Right renal pelvis (tissue), 4 donors: ENCODE results near the gene C1QL1. TPM values are rescaled to one million over a fixed set of nuclear protein-coding genes. Genes with fewer than 3 reads are reported as not detected.

Experiments
- DNase-seq, 4 donors: peaks; one replicate each; pipeline ENCODE4 v3.0.0-alpha.2; 2013; ENCODE audit warnings: low read depth in 4 of 4, low spot score in 3 of 4, missing footprints in 1 of 4
- polyA plus RNA-seq, 4 donors: library from polyadenylated mRNA; unstranded; fragments of 120-200 nt; gene quantifications; one replicate each; pipeline ENCODE4 v1.2.1, GENCODE V29; 2013; ENCODE audit not compliant: insufficient read length in 4 of 4

C1QL1 gene
- polyA plus RNA-seq, 4 donors, result 1.7 to 4.0 (median 2.1) TPM

- no peak for DNase-seq
Measured at GRCh38 chr17:44933824-44934744, 34.0 kb downstream of the C1QL1 start.

DNA sequence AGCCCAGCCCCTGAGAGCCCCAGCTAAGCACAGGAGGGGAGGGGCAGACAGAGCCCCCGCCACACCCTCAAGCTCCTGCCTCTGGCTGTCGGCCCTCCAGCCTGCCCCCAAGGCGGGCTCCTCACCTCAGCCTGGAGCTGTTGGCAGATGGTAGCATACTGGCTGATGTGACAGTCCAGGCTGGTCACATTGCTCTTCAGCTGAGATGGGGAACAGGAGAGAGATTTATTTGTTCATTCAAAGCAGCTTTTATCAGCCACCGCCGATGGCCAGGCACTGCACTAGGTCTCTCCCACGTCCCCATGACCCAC, 35.4 kb downstream of the C1QL1 start:
- no peak for DNase-seq

- DNase-seq, result no peak
Measured at GRCh38 chr17:44932096-44932786, 35.9 kb downstream of the C1QL1 start.

DNA sequence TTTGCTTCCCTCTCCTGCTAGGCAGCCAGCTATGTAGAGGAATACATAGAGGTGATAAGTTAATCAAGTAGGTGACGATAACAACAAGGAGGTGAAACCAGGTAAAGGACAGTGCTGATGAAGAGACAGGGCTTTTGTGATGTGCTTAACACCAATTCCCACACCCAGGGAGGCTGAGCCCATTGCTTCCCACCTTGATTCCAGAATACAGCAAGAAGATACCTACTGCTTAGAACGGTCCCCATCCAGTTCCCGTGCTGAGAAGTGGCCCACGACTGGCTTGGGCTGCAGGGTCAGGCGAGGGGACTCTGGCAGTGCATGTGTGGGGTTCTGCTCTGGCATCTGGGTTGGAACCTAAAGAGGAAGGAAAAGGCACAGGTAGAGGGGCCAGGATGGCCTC, 36.7 kb downstream of the C1QL1 start:
- no peak for DNase-seq

DNA sequence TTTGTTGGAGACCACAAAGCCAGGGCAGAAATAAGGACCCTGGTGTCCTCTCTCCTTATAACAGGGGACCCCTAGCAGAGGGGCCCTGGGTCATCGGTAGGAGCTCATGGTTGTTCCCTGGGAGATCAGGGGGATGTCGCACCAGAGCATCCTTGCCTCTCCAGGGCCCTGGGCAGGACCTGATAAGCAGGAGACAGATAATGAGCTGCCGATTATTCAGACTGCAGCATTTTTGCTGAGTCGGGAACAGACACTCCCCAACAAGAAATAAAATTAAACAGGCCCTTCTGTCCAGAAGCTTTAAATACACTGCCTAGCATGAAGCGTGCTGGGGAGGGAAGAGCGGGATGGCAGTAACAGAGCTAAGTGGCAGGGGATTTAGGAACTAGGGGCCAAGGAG, 37.4 kb downstream of the C1QL1 start:
- DNase-seq, result no peak

- no peak for DNase-seq
Measured at GRCh38 chr17:44928950-44929720, 39.0 kb downstream of the C1QL1 start.

DNA sequence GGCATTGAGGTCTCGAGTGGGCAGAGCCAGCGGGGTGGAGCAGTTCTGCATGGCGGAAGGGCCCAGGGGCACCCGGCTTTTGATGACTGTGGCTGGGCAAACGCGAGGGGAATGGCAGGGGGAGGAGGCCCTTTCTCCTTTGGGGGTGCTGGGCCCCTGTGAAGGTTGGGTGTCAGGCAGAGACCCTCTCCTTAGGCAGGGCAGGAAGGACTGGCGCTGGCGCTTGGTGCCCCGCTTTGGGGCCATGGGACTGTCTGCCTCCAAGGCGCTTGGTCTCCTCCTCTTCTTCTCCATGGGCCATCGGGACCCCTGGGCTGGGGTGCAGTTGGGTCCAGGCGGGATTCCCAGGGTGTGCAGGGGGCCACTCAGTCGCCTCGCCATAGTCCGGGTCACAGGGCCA, 40.0 kb downstream of the C1QL1 start:
- no peak for DNase-seq

- DNase-seq, result no peak
Measured at GRCh38 chr17:44927696-44928095, 40.4 kb downstream of the C1QL1 start.

- no peak for DNase-seq
Measured at GRCh38 chr17:44926821-44927525, 41.1 kb downstream of the C1QL1 start.

DNA sequence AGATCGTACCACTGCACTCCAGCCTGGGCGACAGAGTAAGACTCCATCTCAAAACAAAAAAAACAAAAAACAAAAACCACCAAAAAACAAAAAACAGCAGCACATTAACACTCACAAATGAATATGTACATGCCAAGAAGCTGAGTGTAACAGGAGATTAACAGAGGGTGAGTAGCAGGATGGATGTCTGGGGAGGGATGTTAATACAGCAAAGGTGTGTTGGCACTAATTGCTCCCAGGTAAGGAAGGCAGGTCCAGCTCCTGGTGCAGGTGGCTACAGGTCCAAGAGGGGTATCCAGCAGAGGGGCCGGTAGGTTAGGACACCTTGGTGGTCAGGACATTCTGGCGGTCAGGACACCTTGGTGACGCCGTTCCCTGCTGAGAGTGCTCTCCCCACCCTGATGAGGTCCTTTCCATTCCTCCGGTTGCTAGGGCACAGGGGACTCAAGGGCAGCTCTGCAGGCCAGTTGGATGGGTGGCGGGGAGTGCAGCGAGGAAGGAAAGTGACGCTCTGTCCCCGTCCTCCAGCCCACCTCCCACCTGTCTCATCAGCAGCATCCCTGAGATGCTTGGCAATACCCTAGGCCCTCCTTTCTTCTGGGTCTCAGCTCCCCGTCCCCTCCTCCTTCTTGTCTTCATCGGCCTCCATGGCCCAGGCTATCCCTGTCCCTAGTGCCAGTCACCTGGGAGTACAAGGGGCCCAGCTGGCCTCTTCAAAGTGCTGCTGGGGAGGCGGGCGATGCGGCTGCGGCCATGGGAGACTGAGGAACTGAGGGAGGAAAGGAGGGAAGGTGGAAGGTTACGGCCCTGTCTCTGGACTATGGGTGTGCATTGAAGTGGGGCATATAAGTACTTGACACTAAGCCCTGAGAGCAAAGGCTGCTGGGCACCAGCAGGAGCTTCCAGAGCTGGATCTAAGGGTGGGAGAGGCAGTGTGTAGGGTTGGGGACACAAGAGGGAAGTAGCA, 42.1 kb downstream of the C1QL1 start:
- no peak for DNase-seq

GRCh38 chr17:44924107-44924544, 44.0 kb downstream of the C1QL1 start:
- no peak for DNase-seq

DNA sequence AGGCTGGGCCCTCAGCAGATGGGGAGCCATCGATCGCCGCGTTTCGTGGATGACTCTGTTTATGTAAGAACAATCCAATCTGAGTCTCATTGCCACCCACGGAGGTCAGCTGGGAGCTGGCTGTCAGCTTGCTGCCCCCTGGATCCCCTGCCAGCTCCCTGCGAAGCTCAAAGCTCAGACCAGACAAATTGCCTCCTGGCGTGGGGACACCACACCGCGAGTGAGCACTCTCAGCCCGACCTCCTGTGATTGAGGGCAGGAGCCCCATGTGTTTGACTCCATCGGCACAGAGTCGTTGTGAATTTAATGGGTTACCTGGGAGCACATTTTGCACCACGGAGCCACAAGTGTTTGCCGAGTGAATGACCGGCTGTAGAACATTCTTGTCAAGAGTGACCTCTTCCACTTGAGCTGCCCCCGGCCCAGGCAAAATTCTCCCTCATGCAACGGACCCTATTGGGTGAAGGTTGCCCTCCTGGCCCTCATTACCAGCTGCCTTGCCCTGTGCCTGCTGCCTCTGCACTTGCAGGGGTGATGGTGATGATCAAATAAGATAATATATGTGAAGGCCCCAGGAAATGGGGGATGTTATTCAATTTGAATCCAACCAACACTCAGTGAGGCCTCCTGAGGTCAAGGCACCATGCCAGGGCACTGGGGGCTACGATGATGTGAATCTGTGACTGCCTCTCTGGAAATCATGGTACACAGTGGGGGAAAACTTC, 45.2 kb downstream of the C1QL1 start:
- no peak for DNase-seq

- DNase-seq, result no peak
Measured at GRCh38 chr17:44922136-44922535, 46.0 kb downstream of the C1QL1 start.

- DNase-seq, result no peak
Measured at GRCh38 chr17:44921122-44921882, 46.8 kb downstream of the C1QL1 start.

DNA sequence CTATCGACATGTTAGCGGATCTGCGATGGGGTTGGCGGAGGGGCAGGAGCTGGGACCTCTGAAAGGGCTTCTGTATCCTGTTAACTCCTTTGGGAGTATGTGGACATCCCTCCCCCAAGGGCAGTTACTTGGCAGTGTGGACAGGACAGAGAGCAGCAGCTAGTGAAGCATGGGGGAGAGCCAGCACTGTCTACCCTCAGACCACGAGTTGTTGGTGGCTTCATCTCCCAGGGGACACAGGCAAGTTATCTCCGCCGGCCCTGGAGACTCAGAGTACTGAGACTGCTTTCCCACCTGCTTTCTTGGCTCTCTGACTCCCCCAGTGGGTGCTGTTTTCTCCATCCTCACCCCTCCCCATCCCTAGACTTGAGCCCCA, 47.5 kb downstream of the C1QL1 start:
- DNase-seq, result no peak

DNA sequence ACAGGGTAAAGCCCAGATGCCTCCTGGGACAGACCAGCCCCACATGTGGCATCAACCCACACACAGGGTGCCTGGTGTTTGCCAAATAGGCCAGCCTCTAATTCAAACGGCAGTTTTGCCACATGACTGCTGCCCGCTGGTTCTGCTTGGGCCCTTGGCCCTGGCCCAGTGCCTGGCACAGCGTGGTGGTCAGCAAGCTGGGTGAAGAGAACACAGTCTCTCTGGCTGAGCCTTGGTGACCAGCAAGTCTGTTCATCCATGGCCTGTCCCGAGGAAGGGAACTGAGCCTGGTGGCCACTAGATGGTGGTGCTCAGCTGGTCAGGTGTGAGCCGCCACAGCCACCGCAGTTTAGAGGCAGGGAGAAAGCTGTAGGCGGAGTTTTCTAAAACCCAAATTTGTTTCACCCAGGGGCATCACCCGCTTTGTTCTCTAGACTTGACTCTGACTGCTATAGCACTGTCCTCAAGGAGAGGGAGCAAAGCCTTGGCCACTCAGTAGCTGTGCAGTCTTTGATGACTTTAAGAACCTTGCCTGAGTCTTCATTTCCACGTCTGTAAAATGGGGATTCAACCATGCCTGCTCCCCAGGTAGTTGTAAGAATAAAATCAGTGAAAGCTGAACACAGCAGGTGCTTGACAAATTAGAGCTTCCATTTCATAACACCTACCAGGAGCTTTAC, 48.1 kb downstream of the C1QL1 start:
- DNase-seq, result peak; percentile 51 to 65 (median 58)

DNA sequence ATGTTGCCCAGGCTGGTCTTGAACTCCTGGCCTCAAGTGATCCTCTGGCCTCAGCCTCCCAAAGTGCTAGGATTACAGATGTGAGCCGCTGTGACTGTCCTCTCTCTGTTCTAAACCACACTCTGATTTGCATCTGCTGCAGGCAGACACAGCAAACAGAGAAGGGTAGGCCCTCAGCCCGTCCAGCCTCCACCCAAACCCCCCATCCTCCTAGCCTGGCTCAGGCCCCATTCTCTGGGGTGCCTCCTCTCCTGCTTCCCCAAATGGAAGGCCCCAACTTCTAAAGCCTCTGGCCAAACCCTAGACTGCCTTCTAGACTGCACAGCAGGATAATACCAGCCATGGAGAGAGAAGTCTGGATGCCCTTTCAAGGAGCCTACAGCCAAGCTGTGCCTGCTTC, 48.7 kb downstream of the C1QL1 start:
- no peak for DNase-seq

GRCh38 chr17:44918006-44918405, 50.1 kb downstream of the C1QL1 start:
- no peak for DNase-seq
